Adrenal gland (tissue), 12 donors: ENCODE data around the gene TRAT1. TPM values are rescaled to one million over a fixed set of nuclear protein-coding genes. Genes with fewer than 3 reads are reported as not detected.
"Not testable (repeated sequence)": the region's sequence is repeated elsewhere in the genome, so short reads cannot be mapped to it uniquely, and the experiment has no call there.

ENCODE experiments used
- DNase-seq, 7 donors: peaks; one replicate each; pipeline ENCODE4 v3.0.0-alpha.2; 2019 to 2020
- H3K27ac ChIP-seq, 5 donors: fragments of 200-600 bp; sonication (generic) in 4 of 5; 1 replicate in 3 of 5; 2 replicates in 2 of 5; pipeline versions ENCODE4 v1.5.1 to v1.8.0; 2016 to 2020; ENCODE audit warnings: mild to moderate bottlenecking in 1 of 5
- H3K27me3 ChIP-seq: fragments of 200-600 bp; 2 replicates; pipeline ENCODE4 v1.8.0; 2021
- H3K36me3 ChIP-seq, 2 donors: fragments of 200-600 bp; replicated peaks in 1 of 2; 1 replicate in 1 of 2; 2 replicates in 1 of 2; pipeline versions ENCODE4 v1.5.1 to v1.8.0; 2018 to 2022
- H3K4me1 ChIP-seq, 2 donors: fragments of 200-600 bp; replicated peaks in 1 of 2; 1 replicate in 1 of 2; 2 replicates in 1 of 2; pipeline versions ENCODE4 v1.5.1 to v1.8.0; 2018 to 2021
- H3K4me3 ChIP-seq, 4 donors: fragments of 200-600 bp; sonication (generic) in 3 of 4; one replicate each; pipeline ENCODE4 v1.5.1; 2016 to 2018
- H3K9me3 ChIP-seq, 3 donors: fragments of 200-600 bp; sonication (generic) in 1 of 3; replicated peaks in 1 of 3; 1 replicate in 2 of 3; 2 replicates in 1 of 3; pipeline versions ENCODE4 v1.5.1 to v1.8.0; 2016 to 2021
- CTCF ChIP-seq, 6 experiments: fragments of 450-650 bp in 4 of 6; fragments of 200-600 bp in 2 of 6; sonication (generic) in 1 of 6; IDR thresholded peaks; 1 replicate in 5 of 6; 2 replicates in 1 of 6; pipeline versions ENCODE4 v1.5.1 to v1.8.0; 2016 to 2021; ENCODE audit warnings: antibody characterized with exemption in 6 of 6, mild to moderate bottlenecking in 2 of 6, moderate library complexity in 1 of 6
- POLR2A ChIP-seq, 2 donors: fragments of 450-650 bp; IDR thresholded peaks; one replicate each; pipeline ENCODE4 v1.6.1; 2017; ENCODE audit warnings: antibody characterized with exemption in 2 of 2, mild to moderate bottlenecking in 2 of 2, moderate library complexity in 1 of 2
- WGBS, 4 donors: extraction: QIAGEN DNeasy Blood & Tissue Kit in 2 of 4; methylation state at CpG; one replicate each; pipeline versions ENCODE4 v1.1.5 to v1.1.7; 2013 to 2017; 5-methylcytosine and 5-hydroxymethylcytosine counted together
- intact Hi-C, 2 donors: fragments of 100-400 bp; cut with DNase I; formaldehyde crosslinking; loops; one replicate each; pipeline versions ENCODE4 v1.14.1 to v1.15.0; 2022 to 2023
- polyA plus RNA-seq, 3 donors: library from polyadenylated mRNA; stranded (reverse); fragments of 200-250 nt in 2 of 3; fragments of 350-450 nt in 1 of 3; fragmentation: Illumina TruSeq in 1 of 3; extraction: RNeasy Lipid Tissue Mini Kit (QIAGEN cat#74804) in 1 of 3; gene quantifications; one replicate each; pipeline ENCODE4 v1.2.3, GENCODE V29; 2013 to 2014
- total RNA-seq, 9 donors: library from RNA; depleted of rRNA in 4 of 9; stranded (reverse); fragments of >200 nt in 4 of 9; fragments of 120-200 nt in 1 of 9; fragmentation: NEBNext Ultra II Directional in 1 of 9; extraction: Animal tissue kit (Norgen Biotek cat#: 25700) in 1 of 9; gene quantifications; one replicate each; pipeline versions ENCODE4 v1.1.0 to v1.2.4, GENCODE V29; 2013 to 2023
- donor health status: healthy with polysubstance abuse.
- donor health status: Bipolar disorder and iron deficiency.
- donor health status: DM: yes; HTN: yes; CAD: no.
- donor health status: DM: no; HTN: no; CAD: no.
- donor health status: DM: no; HTN: no; CAD: no.
- donor health status: DM: yes; HTN: yes; CAD: no.

The TRAT1 gene
- total and polyA plus RNA-seq, 12 donors, result 0.03 to 0.60 (median 0.23) TPM; not detected in 2

- intact Hi-C loops, result no loop called here
- no peaks in the 10 kb centered on the region for H3K9me3 ChIP-seq
- H3K36me3 ChIP-seq, result no peaks in the 10 kb centered on the region
- no peak overlapping the region for H3K4me3 ChIP-seq
- H3K27me3 ChIP-seq, result no peaks in the 10 kb centered on the region
- no peak overlapping the region for H3K27ac ChIP-seq
- no peaks in the 10 kb centered on the region for H3K4me1 ChIP-seq
- TF ChIP-seq POLR2A (IDR thresholded peaks at IDR 0.05) (no peak), CTCF (IDR thresholded peaks at IDR 0.05) (no peak)
- no peak for DNase-seq
- 27 to 41% (median 30%) methylated on average over 2 of the region's 2 CpGs for WGBS, 4 donors
These were observed 4.2 kb upstream of the TRAT1 start for GRCh38 chr3:108818404-108818803.

- H3K4me3 ChIP-seq, result no peak overlapping the region
- H3K27ac ChIP-seq, result no peak overlapping the region
- H3K9me3 ChIP-seq, result no peaks in the 10 kb centered on the region
- 91 to 95% (median 93%) methylated on average over 1 of the region's 1 CpG for WGBS, 4 donors
- TF ChIP-seq CTCF (IDR thresholded peaks at IDR 0.05) (no peak), POLR2A (IDR thresholded peaks at IDR 0.05) (no peak)
- intact Hi-C loops, result no loop called here
- no peaks in the 10 kb centered on the region for H3K4me1 ChIP-seq
- no peak for DNase-seq
- no peaks in the 10 kb centered on the region for H3K36me3 ChIP-seq
- no peaks in the 10 kb centered on the region for H3K27me3 ChIP-seq
These were observed 2.0 kb upstream of the TRAT1 start for GRCh38 chr3:108820586-108820985.

GRCh38 chr3:108823227-108823626, 641 bp downstream of the TRAT1 start:
- no peaks in the 10 kb centered on the region for H3K27me3 ChIP-seq
- no peak overlapping the region for H3K4me3 ChIP-seq
- 77 to 81% (median 78%) methylated on average over 2 of the region's 2 CpGs for WGBS, 4 donors
- H3K9me3 ChIP-seq, result no peaks in the 10 kb centered on the region
- TF ChIP-seq POLR2A (IDR thresholded peaks at IDR 0.05) (no peak), CTCF (IDR thresholded peaks at IDR 0.05) (no peak)
- no peaks in the 10 kb centered on the region for H3K36me3 ChIP-seq
- H3K27ac ChIP-seq, result no peak overlapping the region
- intact Hi-C loops, result no loop called here
- DNase-seq, result no peak
- H3K4me1 ChIP-seq, result no peaks in the 10 kb centered on the region

- H3K4me3 ChIP-seq, H3K36me3 ChIP-seq: not testable (repeated sequence)
- 83 to 88% (median 85%) methylated on average over 10 of the region's 10 CpGs for WGBS, 4 donors
These were observed 1.2 kb downstream of the TRAT1 start for GRCh38 chr3:108823803-108824202.

GRCh38 chr3:108826309-108827187, 4.0 kb downstream of the TRAT1 start:
- WGBS, 4 donors, result 65 to 73% (median 67%) methylated on average over 6 of the region's 6 CpGs
- Histone ChIP-seq H3K4me1 (no peaks in the 10 kb centered on the region), H3K27ac (no peak overlapping the region), H3K4me3 (no peak overlapping the region), H3K9me3 (no peaks in the 10 kb centered on the region), H3K36me3 (no peaks in the 10 kb centered on the region), H3K27me3 (no peaks in the 10 kb centered on the region)
- no peak for DNase-seq
- TF ChIP-seq CTCF (IDR thresholded peaks at IDR 0.05) (no peak), POLR2A (IDR thresholded peaks at IDR 0.05) (no peak)
- intact Hi-C loops, result no loop called here

More at GRCh38 chr3:108823803-108824202, 1.2 kb downstream of the TRAT1 start:
- DNase-seq, intact Hi-C loops, H3K9me3 ChIP-seq, H3K4me1 ChIP-seq, H3K27ac ChIP-seq, H3K27me3 ChIP-seq: not testable (repeated sequence)
